Stomach (tissue), 9 donors: ENCODE measurements around the gene STK11IP. TPM values are rescaled to one million over a fixed set of nuclear protein-coding genes. Genes with fewer than 3 reads are reported as not detected.

ENCODE experiments used
- DNase-seq, 2 donors: peaks; one replicate each; pipeline versions ENCODE4 v3.0.0 to v3.0.0-alpha.2; 2013 to 2019
- H3K27ac ChIP-seq, 5 donors: fragments of 200-600 bp in 4 of 5; sonication (generic) in 4 of 5; one replicate each; pipeline ENCODE4 v1.5.1; 2013 to 2019; ENCODE audit warnings: mild to moderate bottlenecking in 1 of 5, moderate library complexity in 1 of 5
- H3K27me3 ChIP-seq, 3 donors: fragments of 200-600 bp; sonication (generic); one replicate each; pipeline ENCODE4 v1.5.1; 2017 to 2019; ENCODE audit warnings: mixed run types in 1 of 3
- H3K36me3 ChIP-seq, 4 donors: fragments of 200-600 bp; sonication (generic); 1 replicate in 3 of 4; 2 replicates in 1 of 4; pipeline ENCODE4 v1.5.1; 2016 to 2019
- H3K4me1 ChIP-seq, 4 donors: fragments of 200-600 bp; sonication (generic); one replicate each; pipeline ENCODE4 v1.5.1; 2016 to 2019
- H3K4me3 ChIP-seq, 4 donors: fragments of 200-600 bp; sonication (generic) in 3 of 4; one replicate each; pipeline ENCODE4 v1.5.1; 2016 to 2019; ENCODE audit warnings: mild to moderate bottlenecking in 1 of 4
- H3K9me3 ChIP-seq, 4 donors: fragments of 200-600 bp; sonication (generic); one replicate each; pipeline ENCODE4 v1.5.1; 2016 to 2019
- CTCF ChIP-seq, 7 experiments: fragments of 450-650 bp in 4 of 7; fragments of 200-600 bp in 3 of 7; sonication (generic) in 3 of 7; IDR thresholded peaks; one replicate each; pipeline ENCODE4 v1.5.1; 2016 to 2019; ENCODE audit warnings: antibody characterized with exemption in 7 of 7, control low read depth in 2 of 7, mild to moderate bottlenecking in 1 of 7
- EP300 ChIP-seq: sonication (generic); formaldehyde crosslinking; IDR thresholded peaks from one replicate; pipeline ENCODE4 v1.6.1; 2017; ENCODE audit warnings: antibody characterized with exemption
- POLR2A ChIP-seq, 4 donors: fragments of 450-650 bp; IDR thresholded peaks; one replicate each; pipeline ENCODE4 v1.6.1; 2016; ENCODE audit warnings: antibody characterized with exemption in 4 of 4, control low read depth in 2 of 4, mild to moderate bottlenecking in 1 of 4, moderate library complexity in 1 of 4
- POLR2AphosphoS5 ChIP-seq, 3 donors: sonication (generic); formaldehyde crosslinking; IDR thresholded peaks; one replicate each; pipeline ENCODE4 v1.6.1; 2016; ENCODE audit warnings: antibody characterized with exemption in 3 of 3
- WGBS, 5 donors: extraction: QIAGEN DNeasy Blood & Tissue Kit in 3 of 5; methylation state at CpG; one replicate each; pipeline versions ENCODE4 v1.1.5 to v1.1.7; 2013 to 2018; 5-methylcytosine and 5-hydroxymethylcytosine counted together
- intact Hi-C: fragments of 100-400 bp; cut with DNase I; formaldehyde crosslinking; loops from one replicate; pipeline ENCODE4 v1.15.1; 2023; ENCODE audit warnings: low total_unique reads
- polyA plus RNA-seq, 3 donors: library from polyadenylated mRNA; stranded (reverse); fragments of 200-250 nt; gene quantifications; one replicate each; pipeline ENCODE4 v1.2.3, GENCODE V29; 2013
- total RNA-seq, 5 donors: library from RNA; depleted of rRNA; stranded (reverse); fragments of >200 nt; gene quantifications; one replicate each; pipeline versions ENCODE4 v1.1.0 to v1.2.3, GENCODE V29; 2014 to 2016
- donor health status: healthy with polysubstance abuse.
- donor health status: Bipolar disorder and iron deficiency.
- donor health status: healthy.

The STK11IP gene
- total and polyA plus RNA-seq, 8 donors: 6.8 to 89.5 (median 14.6) TPM

- H3K9me3 ChIP-seq: no peaks in the 10 kb centered on the region
- H3K4me1 ChIP-seq: peaks cover 2 to 13% (median 5%) of the 10 kb centered on the region in 4 donors
- intact Hi-C loops: no loop called here
- peaks cover 0 to 13% (median 3%) of the 10 kb centered on the region in 3 donors for H3K27me3 ChIP-seq
- DNase-seq: no peak
- no peak overlapping the region for H3K4me3 ChIP-seq
- peaks cover 0 to 36% (median 8%) of the 10 kb centered on the region in 4 donors for H3K36me3 ChIP-seq
- no peak overlapping the region for H3K27ac ChIP-seq
- WGBS, 5 donors: 83 to 94% (median 92%) methylated on average over 15 to 25 of the region's 25 CpGs
- TF ChIP-seq POLR2AphosphoS5 (IDR thresholded peaks at IDR 0.05) (no peak), EP300 (no peak), POLR2A (IDR thresholded peaks at IDR 0.05) (no peak), CTCF (IDR thresholded peaks at IDR 0.05) (no peak)
Observed at GRCh38 chr2:219557791-219558785, 39.6 kb upstream of the STK11IP start.

GRCh38 chr2:219559156-219559915, 38.3 kb upstream of the STK11IP start:
- no peak for DNase-seq
- intact Hi-C loops: no loop called here
- TF ChIP-seq EP300 (no peak), POLR2A (IDR thresholded peaks at IDR 0.05) (no peak), CTCF (IDR thresholded peaks at IDR 0.05) (no peak), POLR2AphosphoS5 (IDR thresholded peaks at IDR 0.05) (no peak)
- Histone ChIP-seq H3K9me3 (no peaks in the 10 kb centered on the region), H3K27ac (no peak overlapping the region), H3K4me3 (no peak overlapping the region), H3K36me3 (peaks cover 0 to 49% (median 14%) of the 10 kb centered on the region in 4 donors), H3K4me1 (peaks cover 0 to 8% (median 0%) of the 10 kb centered on the region in 4 donors), H3K27me3 (peaks cover 0 to under 1% (median 0%) of the 10 kb centered on the region in 3 donors)
- 90 to 94% (median 92%) methylated on average over 20 of the region's 20 CpGs for WGBS, 5 donors

- Histone ChIP-seq H3K36me3 (peaks cover 0 to 58% (median 15%) of the 10 kb centered on the region in 4 donors), H3K27me3 (no peaks in the 10 kb centered on the region), H3K9me3 (no peaks in the 10 kb centered on the region), H3K27ac (no peak overlapping the region), H3K4me1 (peaks cover 0 to 8% (median 0%) of the 10 kb centered on the region in 4 donors), H3K4me3 (no peak overlapping the region)
- DNase-seq: no peak
- intact Hi-C loops: no loop called here
- 29 to 39% (median 32%) methylated on average over 6 to 8 of the region's 8 CpGs for WGBS, 5 donors
- TF ChIP-seq CTCF (IDR thresholded peaks at IDR 0.05) (peak in 3 of 7 experiments; percentile 85 to 92 (median 88)), POLR2A (IDR thresholded peaks at IDR 0.05) (no peak)
Observed at GRCh38 chr2:219560037-219560892, 37.4 kb upstream of the STK11IP start.

- Histone ChIP-seq H3K4me1 (peaks cover 0 to 8% (median 0%) of the 10 kb centered on the region in 4 donors), H3K27me3 (no peaks in the 10 kb centered on the region), H3K9me3 (no peaks in the 10 kb centered on the region), H3K36me3 (peaks cover 0 to 60% (median 14%) of the 10 kb centered on the region in 4 donors), H3K27ac (no peak overlapping the region), H3K4me3 (no peak overlapping the region)
- DNase-seq: no peak
- intact Hi-C loops: no loop called here
- no peak for TF ChIP-seq EP300
- TF ChIP-seq POLR2A (IDR thresholded peaks at IDR 0.05): no peak
- no peak for TF ChIP-seq CTCF (IDR thresholded peaks at IDR 0.05)
- no peak for TF ChIP-seq POLR2AphosphoS5 (IDR thresholded peaks at IDR 0.05)
- WGBS, 5 donors: 76 to 92% (median 89%) methylated on average over 3 of the region's 3 CpGs
Observed at GRCh38 chr2:219560893-219561178, 36.8 kb upstream of the STK11IP start.
